DMS79 (cell line): ENCODE measurements around the gene SHB.
"Not testable (repeated sequence)": the region's sequence is repeated elsewhere in the genome, so short reads cannot be mapped to it uniquely, and the experiment has no call there.

Experiments
- DNase-seq: peaks from one replicate; lab custom pipeline; 2025; lab: John Stamatoyannopoulos, UW

The SHB gene

DNA sequence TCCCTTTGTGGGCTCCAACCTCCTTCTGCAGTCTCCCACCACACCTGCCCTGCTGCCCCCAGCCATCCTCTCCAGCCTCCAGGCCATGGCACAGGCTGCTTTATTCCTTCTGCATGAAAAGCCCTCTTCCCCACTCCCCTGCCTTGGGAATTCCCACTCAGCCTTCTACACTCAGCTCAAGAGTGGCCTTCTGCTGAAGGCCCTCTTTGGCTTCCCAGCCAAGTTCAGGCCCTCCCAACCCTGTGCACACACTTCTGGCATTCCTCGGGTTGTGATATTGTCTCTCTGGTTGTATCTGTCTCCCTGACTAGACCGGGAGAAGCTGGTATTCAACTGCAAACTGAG is 5.7 kb downstream of the SHB start:
- DNase-seq: no peak

DNA sequence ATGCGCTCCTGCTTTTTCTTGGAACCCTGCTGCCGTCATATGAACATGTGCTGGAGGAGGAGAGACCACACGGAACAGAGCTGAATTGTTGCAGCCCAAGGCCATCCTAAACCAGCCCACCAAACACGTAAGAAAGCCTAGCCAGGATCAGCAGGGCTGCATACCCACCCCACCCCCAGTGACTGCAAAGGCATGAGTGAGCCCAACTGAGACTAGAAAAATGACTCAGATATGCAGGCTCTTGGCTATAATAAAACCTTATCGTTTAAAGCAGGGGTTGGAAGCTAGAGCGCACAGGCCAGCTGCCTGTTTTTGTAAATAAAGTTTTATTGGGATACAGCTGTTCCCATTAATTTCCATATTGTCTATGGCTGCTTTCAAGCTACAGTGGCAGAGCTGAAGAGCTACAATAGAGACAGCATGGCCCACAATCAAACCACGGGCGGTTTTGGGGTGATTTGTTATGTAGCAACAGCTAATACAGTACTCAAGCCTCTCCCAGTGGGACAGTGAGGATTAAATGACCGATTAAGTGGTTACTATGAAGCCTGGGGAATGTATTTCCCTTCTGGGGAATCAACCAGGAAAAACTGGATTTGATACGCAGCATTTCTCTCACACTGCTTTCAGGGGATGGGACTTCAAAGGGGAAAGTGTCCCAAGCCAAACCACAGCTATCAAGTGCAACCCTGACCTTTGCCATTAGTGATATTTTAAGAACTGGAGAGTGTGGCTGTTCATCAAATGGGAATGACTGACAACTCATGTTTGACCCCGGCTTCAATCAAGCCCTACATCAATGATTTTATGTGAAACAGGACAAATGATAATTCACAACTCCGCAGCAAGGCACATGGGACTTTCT is 6.3 kb downstream of the SHB start:
- peak; percentile 35 for DNase-seq

DNA sequence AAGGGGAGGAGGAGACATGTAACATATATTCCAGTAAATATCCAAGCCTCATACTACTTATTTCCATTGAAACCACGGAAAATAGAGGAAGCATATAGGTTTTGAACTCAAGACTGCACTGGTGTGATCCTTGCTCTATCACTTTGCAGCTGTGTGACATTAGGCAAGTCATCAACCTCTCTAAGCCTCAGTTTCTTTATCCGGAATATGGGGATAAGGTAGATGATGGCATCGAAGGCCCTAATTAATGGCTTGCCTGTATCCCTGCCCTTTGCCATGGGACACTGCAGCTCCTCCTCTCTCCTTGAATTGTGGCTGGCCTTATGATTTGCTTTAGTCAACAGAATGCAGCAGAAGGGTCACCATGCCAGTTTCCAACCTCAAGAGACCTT is 6.9 kb downstream of the SHB start:
- DNase-seq: no peak

DNA sequence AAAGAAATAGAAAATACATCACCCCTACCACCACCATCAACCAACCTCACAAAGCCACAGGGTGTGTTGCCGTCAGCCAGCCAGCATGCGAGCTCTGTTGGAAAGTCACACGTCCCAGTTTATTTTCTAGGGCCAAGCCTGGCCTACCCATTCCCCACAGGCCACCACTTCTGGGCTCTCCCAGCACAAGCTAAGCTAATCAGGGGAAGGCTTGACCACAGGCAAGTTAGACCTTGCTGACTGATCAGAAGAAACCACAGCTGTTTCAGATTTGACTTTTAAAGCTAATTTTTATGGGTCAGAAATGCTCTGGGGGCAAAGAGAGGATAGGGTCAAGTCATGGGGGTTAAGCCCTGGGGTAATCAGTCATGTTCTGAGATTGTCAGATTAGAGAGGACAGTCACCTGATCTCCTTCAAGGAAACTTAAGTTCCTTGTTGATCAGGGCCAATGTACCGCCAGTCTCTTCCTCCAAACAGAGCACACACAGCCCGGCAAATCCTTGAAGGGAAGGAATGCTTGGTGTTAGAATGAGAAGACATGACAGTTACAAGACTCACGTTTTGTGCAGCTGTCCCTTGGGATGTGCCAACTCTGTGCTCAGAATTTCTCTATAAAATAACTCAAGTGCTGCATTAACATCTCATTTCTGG is 7.6 kb downstream of the SHB start:
- DNase-seq: no peak

DNA sequence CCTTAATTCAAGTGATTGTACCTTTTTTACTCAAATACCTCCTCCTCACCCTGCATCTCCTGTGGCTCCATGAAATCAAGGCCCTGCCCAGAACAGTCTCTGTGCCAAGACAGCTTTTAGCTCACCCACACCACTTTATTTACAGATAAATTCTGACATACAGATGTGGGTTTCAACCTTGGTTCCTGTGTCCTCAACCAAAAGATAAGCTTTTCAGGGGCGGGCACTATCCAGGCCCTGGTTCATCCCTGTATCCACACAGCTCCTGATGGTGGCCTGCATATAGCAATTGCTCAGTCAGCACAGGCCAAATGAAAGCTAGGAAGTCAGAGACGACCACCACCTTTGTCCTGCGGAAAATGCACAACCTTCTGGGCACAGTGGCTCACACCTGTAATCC is 8.3 kb downstream of the SHB start:
- no peak for DNase-seq

DNA sequence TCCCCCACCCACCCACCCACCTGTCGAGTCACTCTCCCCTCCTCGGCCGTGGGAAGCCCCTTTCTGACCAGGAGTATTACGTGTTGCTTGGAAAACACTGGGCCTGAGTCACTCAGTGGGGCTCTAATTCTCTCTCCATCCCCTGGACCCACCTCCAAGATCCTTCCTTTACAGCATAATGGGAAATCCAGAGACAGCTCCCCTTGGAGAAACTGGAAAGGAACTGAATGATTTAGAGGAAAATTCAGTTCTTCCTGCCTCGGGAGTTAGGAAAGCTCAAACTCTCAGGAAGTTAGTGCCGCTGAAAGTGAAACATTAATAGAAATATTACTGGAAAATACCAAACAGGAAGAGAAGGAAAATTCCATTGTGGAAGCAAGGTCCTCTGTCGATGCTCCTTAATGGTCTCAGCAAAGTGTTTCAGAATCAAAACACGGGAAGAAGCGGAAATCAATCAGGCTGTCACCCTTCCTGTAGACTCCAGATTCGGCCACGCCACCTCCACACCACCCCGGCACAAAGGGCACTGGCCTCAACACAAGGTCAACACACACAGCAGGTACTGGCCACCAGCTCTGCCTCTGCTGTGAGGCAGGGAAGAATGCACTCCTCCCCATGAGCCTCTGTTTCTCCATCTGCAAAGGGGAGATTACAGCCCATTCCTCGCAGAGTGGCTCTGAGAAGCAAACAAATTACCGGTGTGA is 9.6 kb downstream of the SHB start:
- DNase-seq: no peak

DNA sequence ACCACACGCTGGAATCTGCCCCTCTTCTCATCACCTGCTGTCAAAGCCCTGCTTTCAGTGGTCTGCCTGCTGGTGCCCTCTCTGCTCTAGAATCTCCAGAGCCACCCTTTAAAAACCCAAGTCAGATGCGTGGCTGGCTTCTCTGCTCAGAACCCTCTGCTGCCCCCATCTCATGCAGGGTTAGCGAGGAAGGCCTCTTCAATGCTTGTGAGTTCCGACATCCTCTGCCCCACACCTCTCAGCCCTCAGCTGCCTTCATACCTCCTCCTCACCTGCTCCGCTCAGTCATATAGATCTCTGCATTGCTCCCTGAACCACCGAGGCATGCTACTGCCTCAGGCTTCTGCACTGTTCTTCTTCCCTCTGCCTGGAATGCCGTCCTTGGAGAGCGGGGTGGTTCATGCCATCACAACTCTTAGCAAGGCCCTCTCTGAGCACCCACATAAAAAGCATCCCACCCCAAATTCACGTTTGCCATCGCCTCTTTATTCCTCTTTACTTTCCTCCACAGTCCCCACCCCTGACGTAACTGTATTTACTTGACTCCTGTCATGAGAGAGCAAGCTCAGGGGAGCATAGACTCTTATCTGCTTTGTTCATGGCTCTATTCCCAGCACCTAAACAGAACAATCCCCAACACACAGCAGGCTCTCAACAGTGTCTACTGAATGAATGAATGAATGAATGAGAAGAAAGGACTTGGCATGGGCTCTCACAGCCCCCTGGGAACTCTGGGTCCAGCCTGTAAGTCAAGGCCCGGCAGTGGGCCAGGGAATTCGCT is 10.4 kb downstream of the SHB start:
- DNase-seq: no peak

DNA sequence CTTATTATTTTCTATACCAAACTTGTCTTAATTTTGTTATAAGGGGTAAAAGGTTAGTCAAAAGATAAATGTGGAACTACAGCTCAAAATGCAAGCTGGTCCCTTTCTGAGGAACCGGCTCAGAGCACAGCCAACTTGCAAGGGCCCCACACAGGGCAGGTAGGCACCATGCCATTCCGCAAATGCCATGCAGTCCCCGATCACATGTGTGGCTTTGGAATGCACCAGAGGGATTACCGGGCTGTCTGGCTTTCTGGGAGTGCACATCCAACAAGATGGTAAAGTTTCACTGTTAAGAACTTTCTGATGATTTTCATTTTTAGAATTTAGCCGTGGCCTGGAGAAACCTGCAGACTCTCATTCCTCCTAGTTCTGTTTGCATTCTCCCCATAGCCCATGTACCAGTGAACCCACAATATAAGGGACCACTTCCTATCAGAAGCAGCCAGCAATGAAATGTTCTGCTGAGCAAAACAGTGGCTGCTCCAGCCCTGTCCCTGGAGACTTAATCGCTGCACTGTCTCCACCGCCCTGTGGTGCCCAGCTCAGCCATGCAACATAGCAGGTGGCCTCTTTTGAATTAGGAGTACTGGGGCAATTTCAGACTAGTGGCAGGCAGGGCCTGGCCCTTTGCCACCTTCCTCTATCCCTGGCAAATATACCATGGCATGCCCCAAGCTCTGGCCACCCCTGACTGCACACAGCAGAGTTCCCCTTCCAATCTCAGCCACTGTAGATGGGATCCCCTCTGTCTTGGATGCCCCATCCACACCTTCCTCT is 11.4 kb downstream of the SHB start:
- DNase-seq: peak; percentile 56

DNA sequence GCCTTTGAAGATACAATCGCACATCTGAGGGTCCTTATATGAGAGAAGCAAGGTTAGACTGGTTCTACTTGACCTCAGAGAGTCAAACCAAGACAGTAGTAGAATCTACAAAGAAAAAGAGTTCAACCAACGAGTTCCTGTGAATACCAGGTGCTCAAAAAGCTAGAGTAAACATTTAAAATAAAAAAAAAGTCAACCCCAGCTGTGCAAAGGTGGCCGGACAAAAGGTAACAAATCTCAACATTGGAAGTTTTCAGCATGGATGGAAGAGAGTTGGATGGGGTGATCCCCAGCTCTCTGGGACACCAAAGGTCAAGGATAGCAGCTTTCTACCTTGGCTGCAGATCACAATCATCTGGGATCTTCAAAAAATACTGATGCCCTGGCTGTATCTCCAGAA is 14.4 kb downstream of the SHB start:
- no peak for DNase-seq

DNA sequence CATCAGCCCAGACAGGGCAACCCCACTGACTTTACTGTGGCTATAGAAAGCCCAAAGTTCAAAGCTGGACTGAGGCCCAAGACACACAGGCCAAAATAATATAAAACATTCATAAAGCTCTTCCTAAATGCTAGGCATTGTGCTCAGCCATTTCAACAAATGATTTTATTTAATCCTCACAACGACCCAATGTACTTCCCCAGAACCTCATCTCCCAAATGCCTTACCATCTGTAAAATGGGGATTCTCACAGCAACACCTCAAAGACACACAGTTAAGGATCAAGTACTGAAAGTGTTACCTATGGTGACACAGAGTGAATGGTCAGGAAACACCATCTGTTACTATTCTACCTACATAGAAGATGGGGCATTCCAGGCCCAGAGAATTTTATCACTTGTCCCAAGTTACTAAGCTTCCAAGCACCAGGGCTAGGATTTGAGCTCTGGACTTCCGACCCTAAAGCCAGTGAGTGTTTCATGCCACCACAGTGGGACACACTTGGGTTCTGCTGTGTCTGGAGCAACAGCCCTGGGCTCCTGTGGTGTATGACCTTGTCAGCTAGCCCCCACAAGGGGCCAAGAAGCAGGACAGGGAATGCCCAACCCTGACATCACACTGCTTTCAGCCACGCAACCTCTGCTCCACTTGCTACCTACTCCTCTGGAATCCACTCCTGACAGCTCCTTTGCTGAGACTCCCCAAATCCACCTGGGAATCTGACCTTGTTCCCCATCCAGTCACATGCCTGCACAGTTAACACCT is 15.1 kb downstream of the SHB start:
- DNase-seq: no peak

DNA sequence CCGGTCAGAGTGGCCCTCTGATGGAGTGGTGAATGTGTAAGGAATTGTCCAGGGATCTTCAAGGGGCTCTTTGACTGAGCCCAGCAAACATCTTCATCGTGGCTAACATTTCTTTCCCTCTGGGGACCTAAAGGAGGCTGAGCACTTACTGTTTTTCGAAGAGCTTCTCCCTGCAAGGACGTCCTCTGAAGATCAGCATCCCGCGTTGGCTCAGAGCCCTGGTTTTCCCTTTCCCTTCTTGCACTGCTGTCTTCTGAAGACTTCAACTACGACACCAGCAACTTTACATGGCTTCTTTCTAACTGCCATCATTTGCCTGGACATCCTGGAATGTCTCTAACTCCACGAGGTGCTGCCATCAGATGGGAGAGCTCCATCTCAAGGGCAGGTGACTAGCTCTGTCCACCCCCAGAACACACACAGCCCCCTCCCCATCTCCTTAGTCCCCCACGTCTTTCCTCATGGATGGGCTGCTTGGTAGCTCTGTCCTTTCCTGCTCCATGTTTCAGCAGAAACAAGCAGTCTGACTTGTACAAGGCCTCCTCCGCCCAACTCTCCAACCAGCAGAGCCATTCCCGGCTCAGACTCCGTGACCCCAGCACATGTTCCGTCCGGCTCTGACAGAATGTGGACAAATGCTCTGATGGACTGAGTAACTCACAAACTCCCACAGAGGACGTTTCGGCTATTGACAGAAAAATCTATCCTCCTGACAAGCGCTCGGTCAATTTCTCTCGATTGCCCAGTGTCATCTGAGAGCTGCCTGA is 17.1 kb downstream of the SHB start:
- no peak for DNase-seq

DNA sequence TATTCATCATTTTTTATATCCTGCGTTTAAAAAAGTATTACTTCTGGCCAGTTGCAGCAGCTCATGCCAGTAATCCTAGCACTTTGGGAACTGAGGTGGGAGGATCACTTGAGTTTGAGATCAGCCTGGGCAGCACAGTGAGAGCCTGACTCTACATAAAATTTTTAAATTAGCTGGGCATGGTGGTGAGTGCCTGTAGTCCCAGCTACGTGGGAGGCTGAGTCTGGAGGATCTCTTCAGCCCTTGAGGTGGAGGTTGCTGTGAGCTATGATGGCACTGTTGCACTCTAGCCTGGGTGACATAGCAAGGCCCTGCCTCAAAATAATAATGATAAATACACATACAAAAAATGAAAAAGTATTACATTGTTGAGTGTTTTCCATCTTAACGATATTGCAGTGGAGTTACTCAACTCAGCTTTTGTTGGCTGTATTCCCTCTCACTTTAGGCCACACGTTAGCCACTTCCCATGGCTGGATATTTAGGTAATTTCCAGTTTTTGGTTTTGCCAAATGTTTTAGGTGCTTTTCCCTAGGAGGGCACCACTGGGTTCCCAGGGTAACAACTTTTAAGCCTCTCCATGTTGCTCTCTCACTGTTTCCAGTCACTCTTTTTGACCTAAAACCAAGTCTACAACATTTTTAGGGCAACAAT is 20.6 kb downstream of the SHB start:
- no peak for DNase-seq

DNA sequence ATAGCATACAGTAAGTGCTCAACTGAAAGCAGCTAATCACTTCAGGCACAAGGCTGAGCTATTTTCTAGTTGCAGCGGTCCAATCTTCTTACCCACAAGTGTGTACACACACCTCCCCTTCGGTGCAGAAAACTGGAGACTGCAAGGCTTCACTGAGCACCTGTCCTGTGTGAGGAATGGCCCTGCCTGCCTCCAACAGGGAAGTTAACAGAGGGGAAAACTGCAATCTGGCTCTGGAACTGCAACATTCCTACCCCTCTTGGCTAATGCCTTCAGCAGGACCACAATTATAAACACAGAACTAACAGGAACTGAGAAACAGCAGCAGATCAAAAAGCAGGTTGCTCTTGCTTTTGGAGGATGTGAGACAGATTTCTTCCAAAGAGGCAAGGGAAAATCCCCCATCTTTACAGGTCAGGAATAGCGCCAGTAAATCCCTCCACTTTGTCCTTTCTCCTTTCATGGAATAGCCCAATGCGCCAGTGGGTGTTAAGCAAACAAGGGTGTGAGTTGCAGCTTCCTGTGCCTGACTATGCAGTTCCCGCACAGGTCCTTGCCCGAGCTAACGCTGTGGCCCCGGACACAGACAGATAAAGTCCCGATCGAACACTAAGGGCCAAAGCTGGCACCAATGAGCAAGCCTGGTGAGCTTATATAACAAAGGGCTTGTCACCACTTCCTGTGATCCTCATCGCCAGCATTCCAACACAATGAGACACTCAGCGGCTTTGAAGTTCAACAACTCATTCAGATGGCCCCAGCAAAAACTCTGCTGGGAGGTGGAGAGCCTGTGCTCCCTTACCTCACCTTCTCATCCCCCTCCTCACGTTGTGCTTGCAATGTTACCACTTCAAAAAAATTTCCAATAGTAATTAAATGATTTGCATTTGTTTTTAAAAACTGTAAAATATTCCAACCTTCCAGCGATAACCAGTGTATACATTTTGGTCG is 21.5 kb downstream of the SHB start:
- DNase-seq: peak; percentile 89

DNA sequence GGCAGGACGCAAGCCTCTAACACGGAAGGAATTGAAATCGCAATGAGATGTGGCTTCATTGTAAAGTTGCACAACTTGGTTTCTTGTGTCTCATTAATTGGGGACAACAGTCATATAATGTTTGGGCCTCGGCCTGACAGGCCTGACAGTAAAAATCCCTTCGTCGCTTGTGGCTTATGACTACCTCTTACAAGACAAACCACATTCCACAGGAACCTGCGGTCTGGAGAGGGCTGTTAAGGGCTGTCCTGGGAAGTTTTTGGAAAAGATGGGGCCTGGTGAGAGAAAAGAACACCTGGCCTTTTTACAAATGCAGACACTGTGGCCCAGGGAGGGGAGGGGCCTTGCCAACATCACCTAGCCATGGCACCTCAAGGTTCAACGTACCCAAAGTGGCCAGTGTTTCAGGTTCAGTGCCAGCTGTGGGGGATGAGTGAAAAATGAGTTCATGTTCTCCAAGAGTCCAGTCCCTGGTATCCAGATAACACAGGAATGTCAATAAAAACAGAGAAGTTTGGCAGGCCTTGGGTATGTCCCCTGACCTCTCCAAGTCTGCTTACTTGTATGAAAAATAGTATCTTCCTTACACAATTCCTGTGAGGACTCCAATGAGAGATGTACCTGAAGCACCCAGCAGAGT is 22.2 kb downstream of the SHB start:
- DNase-seq: no peak

DNA sequence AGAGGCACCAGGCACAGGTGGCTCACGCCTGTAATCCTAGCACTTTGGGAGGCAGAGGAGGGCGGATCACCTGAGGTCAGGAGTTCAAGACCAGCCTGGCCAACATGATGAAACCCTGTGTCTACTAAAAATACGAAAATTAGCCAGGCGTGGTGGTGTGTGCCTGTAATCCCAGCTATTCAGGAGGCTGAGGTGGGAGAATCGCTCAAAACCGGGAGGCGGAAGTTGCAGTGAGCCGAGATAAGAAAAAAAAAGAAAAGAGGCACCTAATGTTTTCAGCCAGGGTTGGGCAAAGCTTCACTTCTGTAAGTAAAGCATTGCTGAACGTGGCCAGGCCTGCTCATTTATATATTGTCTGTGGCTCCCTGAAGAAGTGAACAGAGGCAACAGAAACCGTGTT is 23.1 kb downstream of the SHB start:
- not testable (repeated sequence) for DNase-seq

DNA sequence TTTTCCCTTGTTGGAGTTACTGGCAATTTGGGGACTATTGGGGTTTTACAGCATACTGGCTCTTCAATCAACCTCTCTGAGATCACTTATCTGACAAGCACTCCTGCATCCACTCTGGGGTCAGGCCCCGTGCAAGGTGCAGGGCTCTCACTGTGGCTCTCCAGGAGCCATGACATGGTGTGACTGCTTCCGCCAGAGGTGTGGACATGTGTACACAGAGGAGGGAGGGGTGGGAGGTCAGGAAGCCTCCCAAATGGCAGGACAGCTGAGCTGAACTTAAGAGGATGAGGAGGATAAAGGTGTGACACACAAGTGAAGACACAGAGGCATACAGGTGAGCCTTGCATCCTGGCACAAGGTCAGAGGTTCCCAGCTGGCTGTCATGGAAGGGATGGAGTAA is 24.3 kb downstream of the SHB start:
- DNase-seq: no peak

DNA sequence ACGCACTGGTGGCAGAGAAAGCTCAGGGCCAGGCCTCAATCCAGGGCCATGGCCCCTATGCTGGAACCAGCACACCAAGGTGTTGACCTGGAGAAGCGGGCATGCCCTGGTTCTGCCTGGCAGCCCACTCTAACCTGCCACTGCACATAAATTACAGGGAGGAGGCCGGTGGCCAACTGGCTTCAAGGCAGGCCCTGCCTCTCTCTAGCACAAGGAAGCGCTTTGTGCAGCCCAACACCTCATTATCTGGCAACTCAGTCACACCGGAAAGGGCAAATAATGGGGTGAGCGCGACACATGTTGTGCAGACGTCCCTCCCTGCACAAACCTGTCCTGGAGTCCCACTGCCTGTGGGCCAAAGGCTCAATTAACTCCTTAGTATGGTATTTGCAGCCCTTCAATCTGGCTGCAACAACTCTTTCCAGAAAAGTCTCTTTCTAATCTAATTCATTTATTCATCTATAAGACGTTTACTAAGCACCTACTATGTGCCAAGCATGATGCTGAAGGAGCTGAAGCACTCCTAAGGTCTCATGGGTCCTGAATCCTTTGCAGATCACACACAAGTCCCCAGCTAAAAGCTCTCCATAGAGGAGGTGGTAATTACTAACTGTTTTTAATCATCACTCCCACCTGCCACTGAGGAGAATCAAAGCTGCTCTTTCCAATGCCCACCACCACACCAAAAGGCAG is 24.9 kb downstream of the SHB start:
- DNase-seq: no peak
